C4-2B (cell line): ENCODE results near the gene SUGP1.

ENCODE experiments used
- H3K27ac ChIP-seq: fragments of 450-650 bp; 2 replicates; pipeline ENCODE4 v1.5.1; 2017
- ZFX ChIP-seq: fragments of 450-650 bp; IDR thresholded peaks from 2 replicates; pipeline ENCODE4 v1.6.1; 2017
- TF ChIP-seq, protein P1 (sequence below): fragments of 450-650 bp; conservative IDR thresholded peaks from 2 replicates; pipeline ENCODE4 v1.5.1; 2017; ENCODE audit warnings: mild to moderate bottlenecking

Gene SUGP1

DNA sequence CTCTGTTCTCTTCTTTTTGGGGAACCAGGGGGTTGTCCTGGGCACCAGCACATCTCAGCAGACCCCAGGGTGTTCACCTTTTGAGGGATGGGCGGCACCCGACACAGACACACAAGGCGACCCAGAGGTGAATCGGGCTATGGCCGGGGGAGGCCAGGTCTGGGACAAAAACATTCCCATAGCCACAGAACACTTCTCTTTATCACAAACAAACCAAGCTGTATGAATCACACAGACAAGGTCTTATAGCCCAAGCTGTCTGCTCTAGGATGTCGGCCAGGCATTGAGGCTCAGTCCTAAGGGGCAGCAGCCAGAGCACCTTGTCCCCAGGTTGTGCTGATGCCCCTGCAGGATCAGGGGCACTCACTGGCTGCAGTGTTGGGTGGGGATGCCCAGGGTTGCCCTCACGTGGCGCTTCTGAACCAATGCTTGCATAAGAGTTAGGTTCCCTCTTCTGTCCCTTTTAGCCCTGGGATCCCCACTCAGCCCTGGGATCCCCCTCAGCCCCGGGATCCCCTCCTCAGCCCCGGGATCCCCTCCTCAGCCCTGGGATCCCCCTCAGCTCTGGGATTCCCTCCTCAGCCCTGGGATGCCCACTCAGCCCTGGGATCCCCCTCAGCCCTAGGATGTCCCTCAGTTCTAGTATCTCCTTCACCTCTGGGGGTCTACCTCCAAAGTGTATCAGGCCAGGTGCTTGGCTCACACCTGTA, 27.2 kb upstream of the SUGP1 start:
- TF ChIP-seq ZFX: no peak
- TF ChIP-seq, protein P1, sequence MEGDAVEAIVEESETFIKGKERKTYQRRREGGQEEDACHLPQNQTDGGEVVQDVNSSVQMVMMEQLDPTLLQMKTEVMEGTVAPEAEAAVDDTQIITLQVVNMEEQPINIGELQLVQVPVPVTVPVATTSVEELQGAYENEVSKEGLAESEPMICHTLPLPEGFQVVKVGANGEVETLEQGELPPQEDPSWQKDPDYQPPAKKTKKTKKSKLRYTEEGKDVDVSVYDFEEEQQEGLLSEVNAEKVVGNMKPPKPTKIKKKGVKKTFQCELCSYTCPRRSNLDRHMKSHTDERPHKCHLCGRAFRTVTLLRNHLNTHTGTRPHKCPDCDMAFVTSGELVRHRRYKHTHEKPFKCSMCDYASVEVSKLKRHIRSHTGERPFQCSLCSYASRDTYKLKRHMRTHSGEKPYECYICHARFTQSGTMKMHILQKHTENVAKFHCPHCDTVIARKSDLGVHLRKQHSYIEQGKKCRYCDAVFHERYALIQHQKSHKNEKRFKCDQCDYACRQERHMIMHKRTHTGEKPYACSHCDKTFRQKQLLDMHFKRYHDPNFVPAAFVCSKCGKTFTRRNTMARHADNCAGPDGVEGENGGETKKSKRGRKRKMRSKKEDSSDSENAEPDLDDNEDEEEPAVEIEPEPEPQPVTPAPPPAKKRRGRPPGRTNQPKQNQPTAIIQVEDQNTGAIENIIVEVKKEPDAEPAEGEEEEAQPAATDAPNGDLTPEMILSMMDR: no peak
- H3K27ac ChIP-seq: no peak overlapping the region

DNA sequence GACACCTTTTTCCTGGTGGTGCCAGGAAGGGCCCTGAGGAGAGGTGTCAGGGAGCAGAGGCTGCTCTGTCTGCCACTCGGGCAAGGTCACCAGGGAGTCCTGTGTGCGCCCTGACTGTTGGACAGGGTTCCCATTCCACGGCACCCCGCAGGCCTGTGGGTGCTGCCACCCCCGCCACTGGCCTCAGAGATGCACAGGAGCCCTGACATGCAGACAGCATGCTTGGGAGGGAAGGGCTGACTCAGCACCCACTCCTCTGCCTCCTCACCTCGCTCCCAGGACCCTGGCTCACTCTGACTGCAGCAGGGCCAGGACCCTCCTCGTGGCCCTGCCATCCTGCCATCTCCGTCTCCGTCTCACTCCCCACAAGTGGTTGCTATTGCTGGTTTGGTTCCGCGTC, 25.7 kb upstream of the SUGP1 start:
- no peak for TF ChIP-seq ZFX
- TF ChIP-seq, protein P1: no peak
- no peak overlapping the region for H3K27ac ChIP-seq

DNA sequence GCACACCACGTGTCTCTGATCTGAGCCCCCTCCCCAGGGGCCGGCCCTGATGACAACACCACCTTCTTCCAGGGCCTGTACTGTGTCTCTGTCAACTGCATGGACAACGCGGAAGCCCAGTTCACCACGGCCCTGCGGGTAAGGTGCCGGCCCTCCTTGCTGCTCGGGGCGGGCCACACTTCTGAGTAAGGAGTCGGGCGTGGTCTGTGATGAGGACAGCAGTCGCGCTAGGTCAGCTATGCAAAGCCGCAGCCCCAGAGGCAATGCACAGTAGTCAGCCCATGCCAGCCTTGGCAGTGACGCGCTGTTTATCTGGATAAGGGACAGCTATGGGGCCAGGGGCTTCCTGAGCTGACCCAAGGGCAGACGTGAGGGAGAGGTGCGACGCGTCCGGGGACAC, 24.9 kb upstream of the SUGP1 start:
- H3K27ac ChIP-seq: no peak overlapping the region
- TF ChIP-seq ZFX: no peak
- TF ChIP-seq, protein P1: no peak

DNA sequence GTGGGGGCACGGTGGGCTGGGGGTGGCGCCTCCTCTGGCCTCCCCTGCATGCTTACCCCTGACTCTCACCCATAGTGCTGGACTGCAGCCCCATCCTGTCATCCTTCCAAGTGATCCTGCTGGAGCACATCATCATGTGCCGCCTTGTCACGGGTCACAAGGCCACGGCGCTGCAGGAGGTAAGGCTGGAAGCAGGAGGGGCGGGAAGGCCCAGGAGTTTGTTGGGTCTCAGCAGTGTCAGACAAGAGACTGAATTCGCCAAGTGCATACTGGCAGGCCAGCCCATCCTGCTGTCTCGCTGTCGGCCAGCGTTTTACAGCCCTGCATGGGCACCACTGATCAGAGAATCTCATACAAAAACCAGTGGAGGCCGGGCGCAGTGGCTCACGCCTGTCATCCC, 23.5 kb upstream of the SUGP1 start:
- TF ChIP-seq, protein P1: no peak
- TF ChIP-seq ZFX: no peak
- no peak overlapping the region for H3K27ac ChIP-seq

DNA sequence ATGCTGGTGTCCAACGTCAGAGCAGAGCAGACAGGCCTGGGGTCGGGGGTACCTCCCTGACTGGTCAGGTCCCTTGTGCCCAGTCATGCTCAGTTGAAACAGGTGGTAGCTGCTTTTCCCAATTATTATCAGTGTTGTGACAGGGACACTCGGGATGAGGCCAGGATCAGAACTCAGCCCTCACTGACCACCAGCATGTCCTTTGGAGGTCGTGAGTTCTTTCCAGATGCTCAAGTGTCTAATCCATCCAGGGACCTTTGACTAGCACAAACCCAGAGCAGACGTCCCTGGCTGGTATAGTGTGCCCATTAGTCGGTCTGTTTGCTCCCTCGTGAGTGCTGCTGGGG, 22.7 kb upstream of the SUGP1 start:
- no peak for TF ChIP-seq ZFX
- TF ChIP-seq, protein P1: peak; percentile 88; the same call in 1 of the 2 replicates
- no peak overlapping the region for H3K27ac ChIP-seq

DNA sequence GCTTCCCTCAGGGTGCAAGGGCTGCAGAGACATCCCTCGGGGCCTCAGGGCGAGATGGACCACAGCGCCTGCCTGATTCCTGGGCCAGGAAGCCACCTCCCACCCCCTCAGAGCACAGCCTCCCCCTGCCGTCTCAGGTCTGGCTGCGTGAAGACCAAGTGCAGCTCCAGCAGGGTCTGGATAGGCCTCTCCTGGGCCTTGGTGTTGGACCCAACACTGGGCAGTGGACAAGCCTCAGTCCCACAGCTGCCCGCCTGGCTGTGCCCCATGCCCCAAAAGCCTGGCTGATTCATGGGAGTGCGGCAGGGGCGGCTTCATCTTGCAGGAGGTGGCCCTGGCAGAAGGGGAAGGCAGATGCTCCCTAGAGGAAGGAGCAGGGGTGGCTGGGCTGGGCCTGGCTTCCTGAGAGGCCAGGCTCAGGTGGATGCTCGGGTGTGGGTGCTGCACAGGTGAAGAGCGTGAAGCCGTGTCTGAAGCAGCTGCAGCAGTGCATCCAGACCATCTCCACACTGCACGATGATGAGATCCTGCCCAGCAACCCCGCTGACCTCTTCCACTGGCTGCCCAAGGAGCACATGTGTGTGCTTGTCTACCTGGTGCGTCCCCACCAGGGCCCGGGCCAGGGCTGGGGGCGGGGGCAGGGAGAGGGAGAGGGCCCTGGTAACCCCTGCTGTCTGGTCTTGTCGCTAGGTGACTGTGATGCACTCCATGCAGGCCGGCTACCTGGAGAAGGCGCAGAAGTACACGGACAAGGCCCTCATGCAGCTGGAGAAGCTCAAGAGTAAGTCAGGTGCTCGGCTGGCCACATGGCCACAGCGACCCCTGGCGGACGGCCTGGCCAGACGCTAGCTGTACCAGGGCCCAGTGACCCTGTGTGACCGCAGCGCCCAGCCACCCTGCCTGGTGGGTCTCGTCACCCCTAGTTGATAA, 22.0 kb upstream of the SUGP1 start:
- H3K27ac ChIP-seq: no peak overlapping the region
- TF ChIP-seq, protein P1: peak; percentile 98
- TF ChIP-seq ZFX: no peak

DNA sequence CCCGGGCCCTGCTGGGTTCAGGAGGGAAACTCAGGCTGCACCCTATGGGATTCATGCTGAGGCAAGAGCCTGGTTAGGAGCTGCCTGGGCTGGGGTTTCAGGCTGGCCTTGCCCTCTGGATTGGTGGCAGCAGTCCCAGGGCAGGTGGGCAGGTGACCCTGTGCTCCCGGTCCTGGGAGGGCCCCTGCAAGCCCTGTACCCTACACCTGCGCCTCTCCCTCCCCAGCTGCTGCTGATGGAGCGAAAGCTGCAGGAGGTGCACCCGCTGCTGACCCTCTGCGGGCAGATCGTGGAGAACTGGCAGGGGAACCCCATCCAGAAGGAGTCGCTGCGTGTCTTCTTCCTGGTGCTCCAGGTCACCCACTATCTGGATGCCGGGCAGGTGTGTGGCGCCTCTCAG, 20.7 kb upstream of the SUGP1 start:
- no peak overlapping the region for H3K27ac ChIP-seq
- TF ChIP-seq ZFX: no peak
